Esophagus (tissue), 2 donors: ENCODE data around the gene HCFC1R1. TPM values are rescaled to one million over a fixed set of nuclear protein-coding genes. Genes with fewer than 3 reads are reported as not detected.
"Not testable (repeated sequence)": the region's sequence is repeated elsewhere in the genome, so short reads cannot be mapped to it uniquely, and the experiment has no call there.

ENCODE experiments used
- H3K27ac ChIP-seq, 2 donors: one replicate each; pipeline ENCODE4 v1.5.1; 2013; ENCODE audit warnings: low read depth in 2 of 2, mild to moderate bottlenecking in 2 of 2, inconsistent platforms in 1 of 2, low read length in 1 of 2, moderate library complexity in 1 of 2
- H3K27me3 ChIP-seq, 2 donors: one replicate each; pipeline ENCODE4 v1.6.1; 2013; ENCODE audit warnings: low read length in 2 of 2, control low read depth in 1 of 2, mild to moderate bottlenecking in 1 of 2; ENCODE audit not compliant: insufficient read depth in 2 of 2, control insufficient read depth in 1 of 2
- H3K36me3 ChIP-seq, 2 donors: one replicate each; pipeline ENCODE4 v1.6.1; 2013; ENCODE audit warnings: low read length in 1 of 2; ENCODE audit not compliant: control insufficient read depth in 2 of 2, insufficient read depth in 2 of 2
- H3K4me1 ChIP-seq, 2 donors: one replicate each; pipeline ENCODE4 v1.6.1; 2013; ENCODE audit warnings: low read length in 1 of 2; ENCODE audit not compliant: control insufficient read depth in 2 of 2, insufficient read depth in 2 of 2
- H3K4me3 ChIP-seq, 2 donors: one replicate each; pipeline ENCODE4 v1.5.1; 2013; ENCODE audit warnings: low read length in 2 of 2, mild to moderate bottlenecking in 2 of 2, low read depth in 1 of 2, moderate library complexity in 1 of 2
- H3K9me3 ChIP-seq, 2 donors: one replicate each; pipeline ENCODE4 v1.6.1; 2013; ENCODE audit warnings: mild to moderate bottlenecking in 2 of 2, low read depth in 1 of 2, low read length in 1 of 2, moderate library complexity in 1 of 2; ENCODE audit not compliant: control insufficient read depth in 2 of 2, insufficient read depth in 1 of 2
- WGBS, 2 donors: extraction: QIAGEN DNeasy Blood & Tissue Kit; methylation state at CpG; one replicate each; pipeline ENCODE4 v1.1.7; 2013; 5-methylcytosine and 5-hydroxymethylcytosine counted together
- polyA plus RNA-seq, 2 donors: library from polyadenylated mRNA; stranded (reverse); fragments of 200-250 nt; gene quantifications; one replicate each; pipeline ENCODE4 v1.2.3, GENCODE V29; 2013
- donor health status: healthy with polysubstance abuse.
- donor health status: Bipolar disorder and iron deficiency.

HCFC1R1 gene
- polyA plus RNA-seq, 2 donors, result 58.8 to 73.6 TPM

DNA sequence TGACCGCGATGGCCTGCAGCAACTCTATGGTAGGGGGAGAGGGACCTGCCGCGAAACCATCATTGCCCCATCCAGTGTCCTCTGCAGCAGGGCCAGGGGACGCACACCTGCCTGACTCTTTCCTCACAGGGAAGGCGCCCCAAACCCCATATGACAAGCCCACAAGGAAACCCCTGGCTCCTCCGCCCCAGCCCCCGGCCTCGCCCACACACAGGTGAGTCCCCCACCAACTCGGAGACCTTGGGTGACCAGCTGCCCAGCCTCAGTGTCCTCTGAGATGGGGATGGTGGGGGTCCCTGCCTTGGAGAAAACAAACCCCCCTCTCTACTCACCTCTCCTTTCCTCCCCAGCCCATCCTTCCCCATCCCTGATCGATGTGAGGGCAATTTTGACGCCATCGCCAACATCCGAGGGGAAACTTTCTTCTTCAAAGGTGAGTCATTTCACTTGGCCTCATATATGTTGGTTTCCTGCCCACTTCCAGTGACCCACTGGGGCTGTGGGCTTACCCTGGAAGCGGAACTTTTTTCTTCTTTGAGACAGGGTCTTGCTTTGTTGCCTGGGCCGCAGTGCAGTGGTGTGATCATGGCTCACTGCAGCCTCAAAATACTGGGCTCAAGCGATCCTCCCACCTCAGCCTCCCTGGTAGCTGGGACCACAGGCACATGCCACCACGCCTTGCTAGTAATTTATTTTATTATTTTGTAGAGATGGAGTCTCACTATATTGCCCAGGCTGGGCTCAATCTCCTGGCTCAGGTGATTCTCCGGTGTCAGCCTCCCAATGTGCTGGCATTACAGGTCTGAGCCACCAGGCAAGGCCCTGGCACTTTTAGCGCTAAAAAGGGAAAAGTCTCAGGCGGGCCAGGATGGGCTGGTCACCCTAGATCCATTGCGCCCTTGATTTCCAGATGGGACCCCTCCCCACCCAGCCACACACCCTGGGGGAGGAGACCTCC, 33.7 kb upstream of the HCFC1R1 start:
- Histone ChIP-seq H3K9me3 (no peaks in the 10 kb centered on the region), H3K36me3 (peaks cover 0 to 5% of the 10 kb centered on the region in 2 donors), H3K27me3 (no peaks in the 10 kb centered on the region), H3K4me3 (peak overlapping the region in 1 of 2 donors; percentile 66), H3K27ac (no peak overlapping the region), H3K4me1 (peaks cover 6 to 13% of the 10 kb centered on the region in 2 donors)
- WGBS, 2 donors, result 89 to 90% methylated on average over 22 of the region's 22 CpGs

DNA sequence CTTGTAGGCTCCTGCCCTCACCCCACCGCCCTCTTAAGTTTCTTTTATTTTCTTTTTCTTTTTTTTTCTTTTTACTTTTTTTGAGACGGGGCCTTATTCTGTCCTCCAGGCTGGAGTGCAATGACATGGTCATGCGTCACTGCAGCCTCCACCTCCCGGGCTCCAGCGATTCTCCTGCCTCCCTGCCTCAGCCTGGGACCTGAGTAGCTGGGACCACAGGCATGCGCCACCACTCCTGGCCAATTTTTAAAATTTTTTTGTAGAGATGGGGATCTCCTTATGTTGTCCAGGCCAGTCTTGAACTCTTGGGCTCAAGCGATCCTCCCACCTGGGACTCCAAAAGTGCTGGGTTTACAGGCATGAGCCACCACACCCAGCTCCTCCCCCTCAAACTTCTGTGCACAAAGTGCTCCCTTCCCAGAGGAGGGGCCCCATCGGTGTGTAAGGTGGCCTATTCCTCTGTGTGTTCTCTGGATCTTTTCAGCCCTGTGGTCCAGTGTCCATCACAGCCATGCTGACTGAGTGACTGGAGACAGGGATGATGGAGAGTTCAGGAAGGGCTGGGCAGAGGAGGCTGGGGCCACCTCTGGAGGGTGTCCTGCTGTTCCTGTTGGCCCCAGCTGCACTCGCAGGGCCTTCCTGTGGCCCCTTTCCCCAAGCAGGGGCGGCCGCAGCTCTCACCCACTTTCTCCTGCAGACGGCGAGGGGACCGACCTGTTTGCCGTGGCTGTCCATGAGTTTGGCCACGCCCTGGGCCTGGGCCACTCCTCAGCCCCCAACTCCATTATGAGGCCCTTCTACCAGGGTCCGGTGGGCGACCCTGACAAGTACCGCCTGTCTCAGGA, 32.8 kb upstream of the HCFC1R1 start:
- Histone ChIP-seq H3K27ac (no peak overlapping the region), H3K4me1 (peaks cover 6 to 13% of the 10 kb centered on the region in 2 donors), H3K36me3 (peaks cover 0 to 5% of the 10 kb centered on the region in 2 donors), H3K27me3 (no peaks in the 10 kb centered on the region), H3K4me3 (no peak overlapping the region), H3K9me3 (no peaks in the 10 kb centered on the region)
- 83 to 85% methylated on average over 19 of the region's 19 CpGs for WGBS, 2 donors

DNA sequence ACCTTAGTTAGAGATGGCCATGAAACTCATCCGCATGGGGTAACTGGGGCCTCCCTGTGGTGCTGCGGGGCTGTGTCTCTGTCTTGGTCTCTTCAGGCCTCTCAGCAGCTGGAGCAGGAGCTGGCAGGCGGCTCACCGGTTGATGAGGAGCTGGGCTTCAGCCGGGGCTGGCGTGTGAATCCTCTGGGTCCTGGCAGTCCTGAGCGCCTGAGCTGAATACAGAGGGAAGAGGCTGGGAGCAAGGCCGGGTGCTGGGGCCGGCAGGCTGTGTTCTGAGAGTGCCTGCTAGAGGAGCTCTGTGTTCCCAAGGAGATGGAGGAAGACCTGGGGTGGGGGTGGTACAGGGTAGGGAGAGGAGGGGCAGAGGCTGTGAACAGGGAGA, 32.0 kb upstream of the HCFC1R1 start:
- H3K27me3 ChIP-seq, H3K4me3 ChIP-seq, H3K36me3 ChIP-seq, H3K9me3 ChIP-seq, H3K27ac ChIP-seq: not testable (repeated sequence)
- peaks cover 6 to 13% of the 10 kb centered on the region in 2 donors for H3K4me1 ChIP-seq
- WGBS, 2 donors, result 69 to 71% methylated on average over 9 of the region's 9 CpGs

DNA sequence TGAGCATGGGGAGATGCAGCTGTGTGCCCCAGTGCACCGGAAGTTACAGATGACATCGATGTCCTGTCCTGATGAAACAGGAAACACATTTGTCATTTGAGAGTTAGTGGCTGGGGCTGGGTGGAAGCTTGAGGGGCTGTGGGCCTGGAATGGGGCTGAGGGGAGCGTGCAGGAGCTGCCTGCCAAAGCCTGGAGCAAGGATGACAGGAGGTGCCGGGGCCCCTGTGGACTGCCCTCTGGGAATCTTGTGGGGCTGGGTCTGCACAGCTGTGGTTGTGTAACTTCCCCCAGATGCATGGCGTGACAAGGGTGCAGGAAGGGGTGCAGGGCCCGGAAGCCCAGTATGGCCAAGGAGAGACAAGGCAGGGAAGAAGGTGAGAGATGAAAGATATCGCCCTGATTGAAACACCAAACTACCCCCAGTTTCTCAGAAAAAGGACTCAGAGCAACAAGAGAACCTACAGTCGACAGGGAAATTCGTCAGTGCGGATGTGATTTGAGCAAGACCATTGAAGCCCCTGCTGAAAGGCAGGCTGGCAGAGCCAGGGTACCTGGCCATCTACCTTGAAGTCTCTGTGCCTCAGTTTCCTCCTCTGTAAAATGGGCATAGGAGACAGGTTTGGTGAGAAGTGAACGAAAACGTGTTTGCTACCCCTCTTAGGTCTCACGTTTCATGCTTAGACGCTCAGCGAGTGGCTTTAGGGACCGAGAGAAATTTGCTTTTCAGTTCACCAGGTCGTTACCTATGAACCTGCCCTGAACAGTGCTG, 31.4 kb upstream of the HCFC1R1 start:
- H3K4me1 ChIP-seq, result peaks cover 6 to 13% of the 10 kb centered on the region in 2 donors
- H3K4me3 ChIP-seq, result no peak overlapping the region
- H3K27ac ChIP-seq, result no peak overlapping the region
- no peaks in the 10 kb centered on the region for H3K27me3 ChIP-seq
- no peaks in the 10 kb centered on the region for H3K9me3 ChIP-seq
- 75 to 76% methylated on average over 17 of the region's 17 CpGs for WGBS, 2 donors
- peaks cover 0 to 5% of the 10 kb centered on the region in 2 donors for H3K36me3 ChIP-seq

DNA sequence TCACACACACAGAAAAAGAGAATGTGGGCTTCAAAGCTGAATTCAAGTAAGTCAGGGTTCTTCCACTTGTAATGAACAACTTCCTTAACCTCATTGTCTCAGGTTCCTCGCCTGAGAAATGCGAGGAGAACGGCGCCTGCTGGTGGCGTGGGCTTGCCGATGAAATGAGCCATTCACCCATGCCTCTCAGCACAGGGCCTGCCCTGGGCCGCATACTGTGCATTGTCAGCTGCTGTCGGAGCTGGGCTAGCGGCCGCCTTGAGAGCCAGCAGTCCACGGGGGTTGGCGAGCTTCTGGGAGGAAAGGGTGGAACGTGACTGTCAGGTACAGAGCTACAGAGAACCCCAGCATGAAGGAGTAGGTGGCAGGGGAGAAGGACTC, 29.6 kb upstream of the HCFC1R1 start:
- H3K4me3 ChIP-seq, H3K9me3 ChIP-seq, H3K27me3 ChIP-seq, H3K36me3 ChIP-seq, H3K27ac ChIP-seq, H3K4me1 ChIP-seq: not testable (repeated sequence)
- WGBS, 2 donors, result 85 to 86% methylated on average over 11 to 13 of the region's 13 CpGs

DNA sequence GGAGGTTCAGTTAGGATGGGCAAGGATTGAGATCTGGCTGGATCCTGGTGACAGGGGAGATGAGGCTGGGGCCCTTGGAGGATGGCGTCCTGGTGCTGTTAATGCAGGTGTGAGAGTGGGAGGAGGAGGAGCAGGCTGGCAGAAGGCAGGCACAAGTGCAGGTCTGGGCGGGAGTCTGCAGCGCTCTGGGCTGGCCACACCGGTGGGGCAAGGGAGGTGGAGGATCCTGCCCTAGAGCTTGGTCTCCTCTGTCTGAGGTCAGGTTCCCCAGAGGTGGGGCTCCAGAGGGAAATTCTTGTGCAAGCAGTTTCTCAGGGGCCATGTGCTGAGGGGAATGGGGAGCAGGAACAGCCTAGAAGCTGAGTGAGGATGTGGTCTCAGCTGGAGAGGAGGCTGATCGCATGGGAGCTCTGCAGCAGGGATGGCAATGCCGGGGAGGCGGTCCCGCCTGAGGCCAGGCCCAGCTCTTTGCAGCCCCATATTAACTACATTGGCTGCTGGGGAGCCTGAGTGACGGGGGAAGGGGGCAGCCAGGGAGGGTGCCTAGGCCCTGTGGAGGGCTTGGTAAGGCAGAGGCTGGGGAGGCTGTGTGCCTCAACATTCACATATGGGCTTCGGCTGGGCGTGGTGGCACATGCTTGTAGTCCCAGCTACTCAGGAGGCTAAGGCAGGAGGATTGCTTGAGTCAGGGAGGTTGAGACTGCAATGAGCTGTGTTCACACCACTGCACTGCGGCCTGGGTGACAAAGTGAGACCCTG, 29.0 kb upstream of the HCFC1R1 start:
- 68% methylated on average over 10 to 11 of the region's 12 CpGs for WGBS, 2 donors
- not testable (repeated sequence) for H3K9me3 ChIP-seq, H3K27me3 ChIP-seq, H3K36me3 ChIP-seq, H3K27ac ChIP-seq, H3K4me1 ChIP-seq, H3K4me3 ChIP-seq

DNA sequence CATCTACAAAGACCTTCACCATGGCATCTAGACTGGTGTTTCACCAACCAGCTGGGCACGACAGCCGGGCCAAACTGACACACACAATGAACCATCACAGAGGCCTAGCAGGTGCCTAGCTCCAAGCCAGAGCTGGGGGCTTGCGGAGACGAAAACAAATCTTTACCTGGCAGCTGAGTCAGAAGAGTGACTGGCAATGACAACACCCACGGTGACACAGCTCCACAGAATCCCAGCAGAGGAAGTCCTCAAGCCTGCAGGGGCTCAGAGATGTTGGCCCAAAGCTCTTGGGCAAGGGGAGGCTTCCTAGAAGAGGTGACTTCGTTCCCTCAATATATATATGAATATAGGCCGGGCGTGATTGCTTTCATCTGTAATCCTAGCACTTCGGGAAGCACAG, 27.8 kb upstream of the HCFC1R1 start:
- H3K36me3 ChIP-seq, result peaks cover 0 to 5% of the 10 kb centered on the region in 2 donors
- H3K27me3 ChIP-seq, result peaks cover 0 to 9% of the 10 kb centered on the region in 2 donors
- H3K4me1 ChIP-seq, result peaks cover 2 to 4% of the 10 kb centered on the region in 2 donors
- no peaks in the 10 kb centered on the region for H3K9me3 ChIP-seq
- H3K27ac ChIP-seq, result no peak overlapping the region
- 57 to 73% methylated on average over 9 of the region's 9 CpGs for WGBS, 2 donors
- H3K4me3 ChIP-seq, result no peak overlapping the region

DNA sequence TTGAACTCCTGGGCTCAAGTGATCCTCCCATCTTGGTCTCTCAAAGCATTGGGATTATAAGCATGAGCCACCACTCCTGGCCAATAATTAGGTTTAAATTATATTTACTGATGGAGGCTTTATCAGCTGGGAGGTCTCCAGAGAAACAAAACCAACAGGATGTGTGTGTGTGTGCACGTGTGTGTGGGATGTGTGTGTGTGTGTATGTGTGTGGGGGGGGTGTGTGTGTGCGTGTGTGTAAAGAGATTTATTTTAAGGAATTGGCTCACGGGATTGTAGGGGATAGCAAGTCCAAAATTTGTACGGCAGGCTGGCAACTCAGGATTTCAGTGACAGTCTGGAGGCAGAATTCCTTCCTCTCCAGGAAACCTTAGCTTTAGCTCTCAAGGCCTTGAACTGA, 27.3 kb upstream of the HCFC1R1 start:
- H3K9me3 ChIP-seq, result no peaks in the 10 kb centered on the region

More for the DNA sequence above, 27.3 kb upstream of the HCFC1R1 start:
- Histone ChIP-seq H3K27ac (no peak overlapping the region), H3K4me1 (peaks cover 2 to 4% of the 10 kb centered on the region in 2 donors), H3K4me3 (no peak overlapping the region), H3K27me3 (peaks cover 0 to 9% of the 10 kb centered on the region in 2 donors), H3K36me3 (peaks cover 0 to 5% of the 10 kb centered on the region in 2 donors)
- 37 to 42% methylated on average over 4 of the region's 4 CpGs for WGBS, 2 donors
